HG03432 (cell line): ENCODE results near the gene FSTL1.
A peak's percentile ranks its signal among the peaks of the same experiment; 100 is the strongest.

ENCODE experiments used
- ATAC-seq: cut with Tn5 transposase; IDR thresholded peaks from one replicate; pipeline ENCODE4 v1.9.1; 2021; ENCODE audit warnings: mild to moderate bottlenecking, moderate library complexity; ENCODE audit not compliant: unreplicated experiment

FSTL1 gene

GRCh38 chr3:120450600-120451271, at the start of gene FSTL1:
Gene FSTL1 (minus strand): TSS chr3:120450992. CDS start chr3:120450746, 246 bp downstream.
- peak; percentile 42 for ATAC-seq

GRCh38 chr3:120498556-120499346, 48.0 kb upstream of the FSTL1 start:
- no peak for ATAC-seq

- ATAC-seq = no peak
Observed at GRCh38 chr3:120497818-120498217, 47.0 kb upstream of the FSTL1 start.

- ATAC-seq = no peak
Observed at GRCh38 chr3:120497336-120497735, 46.5 kb upstream of the FSTL1 start.

GRCh38 chr3:120496278-120497002, 45.6 kb upstream of the FSTL1 start:
- no peak for ATAC-seq

DNA sequence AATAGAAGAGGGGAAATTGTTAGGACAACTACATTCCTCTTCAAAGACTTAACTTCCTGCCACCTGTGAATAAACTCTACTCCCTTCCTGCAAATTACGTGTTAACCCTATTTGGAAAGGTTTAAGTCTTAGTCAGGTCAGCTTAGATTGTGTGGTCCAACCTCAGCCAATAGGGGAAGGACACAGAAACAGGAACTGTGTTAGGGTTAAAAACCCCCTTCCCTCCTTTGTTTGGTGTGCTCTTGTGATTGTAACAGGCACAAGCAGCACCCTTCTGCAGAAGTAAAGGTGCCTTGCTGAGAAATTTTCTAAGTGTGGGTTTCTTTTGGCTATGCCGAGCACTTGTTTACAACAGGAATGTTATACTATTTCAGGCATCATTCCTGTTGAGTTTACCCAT, 45.0 kb upstream of the FSTL1 start:
- ATAC-seq = no peak

GRCh38 chr3:120492103-120492502, 41.3 kb upstream of the FSTL1 start:
- ATAC-seq = no peak

GRCh38 chr3:120489421-120489820, 38.6 kb upstream of the FSTL1 start:
- no peak for ATAC-seq

DNA sequence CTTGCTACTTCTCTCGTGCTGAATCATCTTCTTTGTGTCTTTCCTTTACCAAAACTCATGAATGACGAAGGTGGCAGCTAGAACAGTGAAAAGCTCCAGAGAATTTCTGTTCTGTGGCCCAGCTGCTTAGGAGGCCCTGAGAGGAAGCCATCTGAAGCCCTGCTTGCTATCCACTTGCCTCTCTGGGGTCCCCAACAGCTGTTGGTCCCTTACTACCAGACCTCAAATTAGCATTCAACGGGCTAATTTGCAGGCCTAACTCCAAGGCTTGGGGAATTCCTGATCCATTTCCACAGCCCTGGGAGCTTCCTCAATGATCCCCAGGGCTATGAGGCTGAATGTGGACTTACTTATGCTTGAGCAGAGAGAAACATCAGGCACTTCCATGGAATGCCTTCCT, 37.5 kb upstream of the FSTL1 start:
- ATAC-seq = no peak

DNA sequence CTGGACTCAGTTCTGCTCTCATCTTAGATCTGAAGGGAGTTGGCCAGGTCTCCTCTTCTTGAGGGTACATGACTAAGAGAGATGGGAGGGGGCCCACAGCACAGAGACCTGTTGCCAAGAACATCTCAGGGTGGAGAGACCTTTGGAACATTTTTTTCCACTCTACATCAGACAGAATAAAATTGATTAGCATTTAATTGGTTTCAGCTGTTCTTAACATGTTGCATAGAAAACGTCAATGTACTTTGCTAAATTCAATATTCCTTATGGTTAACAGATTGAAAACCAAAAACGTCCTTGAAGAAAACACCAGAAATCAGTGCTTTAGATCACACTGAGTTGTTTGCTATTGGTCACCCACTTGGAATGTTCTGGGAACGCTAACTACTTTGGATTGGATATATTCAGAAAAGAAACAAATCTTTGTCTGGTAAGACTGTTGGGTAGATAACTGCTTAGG, 36.4 kb upstream of the FSTL1 start:
- ATAC-seq = no peak

DNA sequence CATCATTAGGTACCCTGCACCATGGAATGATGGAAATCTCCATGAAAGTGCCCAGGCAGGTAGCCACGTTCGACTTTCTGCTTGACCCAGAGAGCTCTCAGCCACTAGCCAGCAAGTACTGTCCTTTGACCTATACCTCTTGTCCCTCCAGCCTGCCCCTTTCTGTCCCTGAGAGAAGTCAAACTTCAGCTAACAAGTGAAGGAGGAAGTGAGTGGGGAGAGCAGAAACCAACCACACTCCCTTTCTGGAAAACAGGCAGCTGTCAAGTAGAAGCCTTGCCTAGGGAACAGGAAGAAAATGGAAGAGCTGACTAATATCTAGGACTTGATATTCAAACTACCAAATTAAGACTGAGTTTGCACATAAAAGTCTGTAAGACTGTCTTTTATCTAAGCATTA, 30.3 kb upstream of the FSTL1 start:
- no peak for ATAC-seq

GRCh38 chr3:120477781-120478180, 27.0 kb upstream of the FSTL1 start:
- ATAC-seq = no peak

- no peak for ATAC-seq
Observed at GRCh38 chr3:120475722-120476377, 25.1 kb upstream of the FSTL1 start.

GRCh38 chr3:120473896-120474675, 23.3 kb upstream of the FSTL1 start:
- ATAC-seq = no peak

DNA sequence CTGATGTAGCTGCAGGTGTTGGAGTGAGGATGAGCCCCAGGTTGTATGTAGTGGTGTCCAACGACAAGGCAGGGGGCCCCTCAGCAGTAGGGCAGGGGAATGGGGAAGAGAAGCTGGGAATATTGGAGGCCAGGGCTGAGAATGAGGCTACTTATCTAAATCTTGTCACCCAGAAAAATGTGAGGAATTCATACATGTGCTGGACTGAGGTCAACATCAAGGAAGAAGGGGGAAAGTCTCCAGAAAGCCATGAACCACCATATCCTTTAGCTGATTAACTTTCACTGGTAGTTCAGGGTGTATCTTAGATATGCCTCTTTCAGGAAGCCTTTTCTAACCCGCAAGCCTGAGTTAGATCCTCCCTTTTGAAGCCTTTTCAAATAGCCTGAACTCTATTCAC, 22.6 kb upstream of the FSTL1 start:
- no peak for ATAC-seq

DNA sequence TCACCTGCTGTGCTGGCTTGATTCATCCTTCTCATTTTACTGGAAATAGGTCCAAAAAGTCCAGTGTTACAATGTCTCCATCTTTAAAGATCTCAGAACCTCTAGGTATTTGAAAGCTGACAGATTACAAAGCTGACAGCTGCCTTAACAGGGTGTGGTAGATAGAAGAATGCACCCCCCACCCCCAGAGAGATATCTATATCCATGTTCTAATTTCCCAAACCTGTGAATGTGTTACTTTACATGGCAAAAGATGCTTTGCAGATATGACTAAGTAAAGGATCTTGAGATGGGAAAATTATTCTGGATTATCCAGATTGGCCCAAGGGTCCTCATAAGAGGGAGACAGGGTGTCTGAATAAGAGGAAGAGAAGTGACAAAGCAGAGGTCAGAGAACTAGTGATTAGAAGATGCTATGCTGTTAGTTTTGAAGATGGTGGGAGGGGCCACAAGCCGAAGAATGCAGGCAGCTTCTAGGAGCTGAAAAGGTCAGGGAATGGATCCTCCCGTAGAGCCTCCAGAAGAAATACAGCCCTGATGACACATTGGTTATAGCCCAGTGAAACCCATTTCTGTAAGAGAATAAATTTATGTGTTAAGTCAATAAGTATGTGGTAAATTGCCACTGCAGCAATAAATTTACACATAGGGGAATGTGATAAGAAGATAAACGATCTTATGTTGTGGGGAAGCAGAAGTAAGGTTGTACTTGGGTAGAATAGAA, 21.5 kb upstream of the FSTL1 start:
- ATAC-seq = no peak

- ATAC-seq = no peak
Observed at GRCh38 chr3:120471643-120472042, 20.9 kb upstream of the FSTL1 start.

DNA sequence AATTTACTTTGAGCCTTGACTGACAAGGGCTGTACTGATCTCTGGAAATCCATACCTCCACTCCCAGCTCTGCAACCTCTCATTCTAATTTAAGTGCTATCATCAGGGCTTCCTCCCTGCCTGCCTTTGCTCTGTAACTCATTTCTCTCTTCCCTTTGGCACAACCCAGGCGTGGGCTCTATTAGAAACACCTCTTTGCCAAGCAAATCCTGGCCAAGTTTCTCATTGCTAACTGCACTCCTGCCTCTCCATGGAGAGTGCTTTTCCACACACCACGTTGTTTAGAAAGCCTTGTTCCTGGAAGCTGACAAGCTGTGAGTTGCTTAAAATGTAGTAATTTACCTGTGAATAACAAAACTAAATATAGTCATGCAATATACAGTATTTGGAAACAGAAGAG, 20.1 kb upstream of the FSTL1 start:
- no peak for ATAC-seq

DNA sequence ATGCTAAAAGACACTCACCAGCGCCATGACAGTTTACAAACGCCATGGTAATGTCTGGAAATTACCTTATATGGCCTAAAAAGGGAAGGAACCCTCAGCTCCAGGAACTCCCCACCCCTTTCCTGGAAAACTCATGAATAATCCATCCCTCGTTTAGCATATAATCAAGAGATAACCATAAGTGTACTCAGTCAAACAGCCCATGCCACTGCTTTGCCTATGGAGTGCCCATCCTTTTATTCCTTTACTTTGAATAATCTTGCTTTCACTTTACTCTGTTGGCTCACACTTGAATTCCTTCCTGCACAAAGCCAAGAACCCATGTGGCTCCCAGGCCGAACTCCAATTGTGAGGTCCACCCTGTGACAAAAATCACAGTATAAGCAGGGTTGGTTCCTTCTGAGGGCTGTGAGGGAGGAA, 19.1 kb upstream of the FSTL1 start:
- no peak for ATAC-seq

GRCh38 chr3:120469440-120469839, 18.6 kb upstream of the FSTL1 start:
- no peak for ATAC-seq
